ENCODE measurements around the gene EMC8.

DNA sequence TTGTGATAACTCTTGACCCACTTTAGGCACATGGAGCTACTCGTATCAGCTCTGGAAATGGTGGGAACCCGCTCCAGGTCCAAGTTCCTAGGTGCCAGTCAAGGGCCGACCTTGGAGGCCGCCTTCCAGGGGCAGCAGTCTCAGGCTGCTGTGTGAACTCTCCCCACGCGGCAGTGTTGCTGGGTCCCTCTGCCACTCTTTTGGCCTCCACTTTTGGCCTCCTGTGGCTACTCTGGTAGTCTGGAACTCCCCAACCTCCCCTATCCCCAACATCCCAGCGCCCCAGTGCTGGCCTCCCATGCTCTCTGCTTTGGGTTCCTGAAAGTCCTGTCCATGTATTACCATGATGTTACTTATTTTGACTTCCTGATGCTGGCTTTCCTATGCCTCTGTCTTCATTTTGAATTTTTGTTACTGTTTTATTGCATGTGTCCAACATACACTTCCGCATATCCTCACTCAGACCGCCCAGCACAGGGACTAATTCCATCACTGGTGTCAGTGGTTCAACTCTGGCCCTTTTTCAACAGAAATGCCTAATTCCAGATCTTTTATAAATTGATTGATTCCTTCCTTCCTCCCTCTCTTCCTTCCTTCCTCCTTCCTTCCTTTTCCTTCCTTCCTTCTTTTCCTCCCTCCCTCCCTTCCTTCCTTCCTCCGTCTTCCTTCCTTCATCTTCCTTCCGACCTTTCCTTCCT lies 44.3 kb upstream of the EMC8 start:
- TF ChIP-seq, protein P1, sequence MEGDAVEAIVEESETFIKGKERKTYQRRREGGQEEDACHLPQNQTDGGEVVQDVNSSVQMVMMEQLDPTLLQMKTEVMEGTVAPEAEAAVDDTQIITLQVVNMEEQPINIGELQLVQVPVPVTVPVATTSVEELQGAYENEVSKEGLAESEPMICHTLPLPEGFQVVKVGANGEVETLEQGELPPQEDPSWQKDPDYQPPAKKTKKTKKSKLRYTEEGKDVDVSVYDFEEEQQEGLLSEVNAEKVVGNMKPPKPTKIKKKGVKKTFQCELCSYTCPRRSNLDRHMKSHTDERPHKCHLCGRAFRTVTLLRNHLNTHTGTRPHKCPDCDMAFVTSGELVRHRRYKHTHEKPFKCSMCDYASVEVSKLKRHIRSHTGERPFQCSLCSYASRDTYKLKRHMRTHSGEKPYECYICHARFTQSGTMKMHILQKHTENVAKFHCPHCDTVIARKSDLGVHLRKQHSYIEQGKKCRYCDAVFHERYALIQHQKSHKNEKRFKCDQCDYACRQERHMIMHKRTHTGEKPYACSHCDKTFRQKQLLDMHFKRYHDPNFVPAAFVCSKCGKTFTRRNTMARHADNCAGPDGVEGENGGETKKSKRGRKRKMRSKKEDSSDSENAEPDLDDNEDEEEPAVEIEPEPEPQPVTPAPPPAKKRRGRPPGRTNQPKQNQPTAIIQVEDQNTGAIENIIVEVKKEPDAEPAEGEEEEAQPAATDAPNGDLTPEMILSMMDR (IDR thresholded peaks at IDR 0.05) = no peak
- TF ChIP-seq POLR2A (IDR thresholded peaks at IDR 0.05) = no peak
- TF ChIP-seq POLR2AphosphoS5 (IDR thresholded peaks at IDR 0.05) = no peak

Data from breast epithelium (tissue), 3 donors.